ENCODE data around the gene NAP1L4.

The NAP1L4 gene

GRCh38 chr11:2996976-2997375 lies 4.8 kb upstream of the NAP1L4 start:
- Histone ChIP-seq H3K27ac (no peak overlapping the region), H3K4me3 (no peak overlapping the region)

GRCh38 chr11:2995893-2996554 lies 3.9 kb upstream of the NAP1L4 start:
- no peak overlapping the region for H3K4me3 ChIP-seq
- no peak overlapping the region for H3K27ac ChIP-seq

- Histone ChIP-seq H3K27ac (no peak overlapping the region), H3K4me3 (no peak overlapping the region)
Measured at GRCh38 chr11:2995031-2995561, 3.0 kb upstream of the NAP1L4 start.

- Histone ChIP-seq H3K4me3 (no peak overlapping the region), H3K27ac (no peak overlapping the region)
Measured at GRCh38 chr11:2994336-2994730, 2.2 kb upstream of the NAP1L4 start.

- Histone ChIP-seq H3K4me3 (peak overlapping the region; percentile 68 to 96 (median 82)), H3K27ac (peak overlapping the region in 15 of 21 experiments; percentile 38 to 94 (median 92))
Measured at GRCh38 chr11:2992997-2993325, 832 bp upstream of the NAP1L4 start.

- peak overlapping the region; percentile 54 to 97 (median 92) for H3K27ac ChIP-seq
Measured at GRCh38 chr11:2991452-2992233, 486 bp downstream of the NAP1L4 start.

GRCh38 chr11:2990617-2991451 lies 1.3 kb downstream of the NAP1L4 start:
- Histone ChIP-seq H3K27ac (peak overlapping the region; percentile 54 to 97 (median 92)), H3K4me3 (peak overlapping the region; percentile 68 to 96 (median 82))

More at GRCh38 chr11:2991452-2992233, 486 bp downstream of the NAP1L4 start:
- H3K4me3 ChIP-seq = peak overlapping the region; percentile 68 to 96 (median 82)

GRCh38 chr11:2989551-2989950 lies 2.6 kb downstream of the NAP1L4 start:
- Histone ChIP-seq H3K27ac (peak overlapping the region in 16 of 21 experiments; percentile 5 to 96 (median 62)), H3K4me3 (peak overlapping the region in 5 of 7 experiments; percentile 2 to 96 (median 68))

- H3K4me3 ChIP-seq = peak overlapping the region in 5 of 7 experiments; percentile 2 to 82 (median 18)
- peak overlapping the region in 15 of 21 experiments; percentile 5 to 96 (median 55) for H3K27ac ChIP-seq
Measured at GRCh38 chr11:2989006-2989405, 3.1 kb downstream of the NAP1L4 start.

- Histone ChIP-seq H3K27ac (peak overlapping the region in 15 of 21 experiments; percentile 5 to 96 (median 55)), H3K4me3 (peak overlapping the region in 4 of 7 experiments; percentile 5 to 82 (median 40))
Measured at GRCh38 chr11:2987881-2988861, 4.0 kb downstream of the NAP1L4 start.

GRCh38 chr11:2983908-2984307 lies 8.2 kb downstream of the NAP1L4 start:
- Histone ChIP-seq H3K27ac (no peak overlapping the region), H3K4me3 (no peak overlapping the region)

- H3K4me3 ChIP-seq = no peak overlapping the region
- H3K27ac ChIP-seq = peak overlapping the region in 1 of 21 experiments; percentile 25
Measured at GRCh38 chr11:2982214-2982613, 9.9 kb downstream of the NAP1L4 start.

GRCh38 chr11:2981130-2981529 lies 11.0 kb downstream of the NAP1L4 start:
- Histone ChIP-seq H3K4me3 (no peak overlapping the region), H3K27ac (peak overlapping the region in 1 of 21 experiments; percentile 23)

- no peak overlapping the region for H3K27ac ChIP-seq
- H3K4me3 ChIP-seq = no peak overlapping the region
Measured at GRCh38 chr11:2980168-2980840, 11.8 kb downstream of the NAP1L4 start.

- H3K27ac ChIP-seq = no peak overlapping the region
- no peak overlapping the region for H3K4me3 ChIP-seq
Measured at GRCh38 chr11:2977113-2977512, 15.0 kb downstream of the NAP1L4 start.

- H3K4me3 ChIP-seq = no peak overlapping the region
- H3K27ac ChIP-seq = no peak overlapping the region
Measured at GRCh38 chr11:2976294-2977063, 15.7 kb downstream of the NAP1L4 start.

- H3K4me3 ChIP-seq = no peak overlapping the region
- H3K27ac ChIP-seq = no peak overlapping the region
Measured at GRCh38 chr11:2975594-2975993, 16.5 kb downstream of the NAP1L4 start.

All from skin epidermis (tissue), 12 donors.